ENCODE results near the gene LRRC49.

GRCh38 chr15:71044006-71044405 is 151.4 kb downstream of the LRRC49 start:
- TF ChIP-seq CTCF (IDR thresholded peaks at IDR 0.05) (no peak), POLR2A (IDR thresholded peaks at IDR 0.05) (no peak)

All from heart left ventricle (tissue), 13 donors.